Activated effector memory CD4-positive, alpha-beta T cell treated with Interleukin-2 at 50 U/mL for 16 hours (primary cell): ENCODE results near the gene SLC19A2.
"Not testable (repeated sequence)": the region's sequence is repeated elsewhere in the genome, so short reads cannot be mapped to it uniquely, and the experiment has no call there.

Source experiments
- DNase-seq: peaks from one replicate; pipeline ENCODE4 v3.0.0-alpha.2; 2020

Gene SLC19A2

DNA sequence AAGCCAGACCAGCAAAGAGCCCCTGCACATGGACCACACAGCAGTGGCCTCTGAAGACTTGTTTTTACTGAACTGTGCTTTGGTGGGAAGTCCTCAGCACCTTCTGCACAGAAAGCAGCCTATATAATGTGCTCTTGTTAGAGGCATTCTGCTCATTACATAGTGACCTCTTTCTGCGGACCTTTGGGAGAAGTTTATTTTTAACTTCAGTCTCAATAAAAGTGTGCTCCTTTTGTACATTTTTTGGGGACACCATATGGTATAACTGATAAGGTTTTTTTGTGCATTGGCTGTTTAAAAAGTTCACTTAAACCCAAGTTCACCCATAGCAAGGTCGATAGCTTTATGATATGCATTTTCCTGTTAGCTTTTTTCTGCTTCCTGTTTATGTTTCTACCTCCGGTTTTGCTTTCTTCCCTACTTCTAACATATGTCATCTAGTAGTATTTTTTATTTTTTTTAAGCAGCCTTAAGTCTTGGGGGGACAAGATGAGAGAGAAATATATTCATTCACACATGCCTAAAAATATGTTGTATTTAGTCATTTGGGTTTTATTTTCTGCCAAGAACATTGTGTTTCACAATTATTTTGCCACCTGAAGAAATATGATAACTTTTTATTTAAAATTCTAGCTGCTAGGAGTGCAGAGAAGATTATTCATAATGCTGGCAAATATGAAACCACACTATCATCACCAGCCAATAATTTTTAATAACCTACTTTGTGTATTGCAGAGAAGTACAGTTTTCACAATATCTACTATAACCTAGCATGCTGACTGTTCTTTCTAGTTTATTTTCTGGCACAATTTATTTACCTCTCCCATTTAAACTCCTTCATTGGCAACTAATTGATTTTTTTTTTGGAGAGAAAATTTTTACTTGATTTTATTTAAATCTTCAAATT is 22.9 kb upstream of the SLC19A2 start:
- no peak for DNase-seq

DNA sequence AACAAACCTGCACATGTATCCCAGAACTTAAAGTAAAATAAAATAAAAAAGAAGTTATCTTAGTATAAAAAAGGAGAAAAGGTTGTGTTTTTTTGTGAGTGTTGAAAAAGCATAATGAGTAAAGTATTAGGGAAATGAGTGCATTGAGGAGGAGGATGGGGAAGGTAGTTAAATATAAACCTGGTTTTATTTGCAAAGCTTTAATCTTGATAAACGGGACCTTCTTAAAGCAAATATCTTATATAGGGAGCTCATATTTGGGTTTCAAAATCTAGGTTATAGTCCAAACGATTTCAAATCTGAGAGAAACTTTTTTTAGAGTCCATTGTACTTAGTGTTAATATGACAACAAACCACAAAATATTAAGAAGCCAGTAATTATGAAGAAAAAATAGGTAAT is 21.7 kb upstream of the SLC19A2 start:
- no peak for DNase-seq

DNA sequence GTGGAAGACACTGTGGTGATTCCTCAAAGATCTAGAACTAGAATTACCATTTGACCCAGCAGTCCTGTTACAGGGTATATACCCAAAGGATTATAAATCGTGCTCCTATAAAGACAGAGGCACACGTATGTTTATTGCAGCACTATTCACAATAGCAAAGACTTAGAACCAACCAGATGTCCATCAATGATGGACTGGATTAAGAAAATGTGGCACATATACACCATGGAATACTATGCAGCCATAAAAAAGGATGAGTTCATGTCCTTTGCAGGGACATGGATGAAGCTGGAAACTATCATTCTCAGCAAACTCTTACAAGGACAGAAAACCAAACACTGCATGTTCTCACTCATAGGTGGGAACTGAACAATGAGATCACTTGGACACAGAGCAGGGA is 17.9 kb upstream of the SLC19A2 start:
- not testable (repeated sequence) for DNase-seq

DNA sequence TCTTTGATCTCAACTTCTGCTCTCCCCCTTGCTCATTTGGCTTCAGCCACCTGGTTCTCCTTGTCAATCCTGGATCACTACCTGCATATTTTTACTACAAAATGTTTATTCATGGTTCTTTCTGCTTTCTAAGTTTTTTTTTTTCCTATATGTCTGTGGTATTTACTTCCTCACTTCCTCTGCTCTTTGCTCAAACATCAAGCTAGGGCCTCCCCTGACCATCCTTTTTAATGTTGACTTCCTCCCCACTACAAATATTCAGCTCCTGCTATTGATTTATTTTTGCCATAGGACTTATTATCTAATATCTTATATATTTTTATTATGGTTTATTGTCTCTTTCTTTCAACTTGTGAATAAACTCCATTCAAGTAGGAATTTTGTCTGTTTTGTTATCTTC is 14.1 kb upstream of the SLC19A2 start:
- DNase-seq = no peak

DNA sequence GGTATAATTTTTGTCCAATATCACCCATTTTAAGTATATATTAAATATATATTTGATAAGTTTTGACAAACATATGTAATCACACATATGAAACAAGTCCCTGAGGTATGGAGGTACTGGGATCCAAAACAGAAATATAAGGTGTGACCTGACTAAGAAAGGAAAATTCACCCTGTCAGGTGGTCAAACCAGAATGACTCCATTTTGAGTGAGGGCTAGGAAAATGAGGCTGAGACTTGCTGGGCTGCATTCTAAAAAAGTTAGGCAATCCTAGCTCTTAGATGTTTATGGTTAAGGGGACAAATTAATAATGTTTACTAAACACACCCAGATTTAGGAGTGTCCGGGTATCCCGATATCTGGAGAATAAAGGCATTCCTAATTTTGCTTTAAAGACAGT is 11.6 kb upstream of the SLC19A2 start:
- DNase-seq = no peak

DNA sequence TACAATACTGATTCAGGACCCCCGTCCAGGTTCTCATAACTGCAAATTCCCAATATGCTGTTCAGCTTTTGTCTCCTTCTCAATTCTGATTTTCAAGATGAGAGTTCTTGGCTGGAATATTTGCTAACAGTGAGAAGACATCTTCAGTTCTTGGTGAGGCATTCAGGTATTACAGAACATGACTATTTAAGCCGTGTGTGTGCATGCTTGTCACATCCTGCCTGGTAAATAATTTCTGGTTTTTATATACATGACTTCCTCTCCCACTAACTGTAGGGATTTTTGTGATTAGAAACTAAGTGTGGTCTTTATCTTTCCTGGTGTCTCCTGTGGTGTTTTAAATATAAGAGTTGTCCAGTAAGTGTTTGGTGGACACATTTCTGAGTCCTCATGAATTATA is 10.2 kb upstream of the SLC19A2 start:
- DNase-seq = no peak

DNA sequence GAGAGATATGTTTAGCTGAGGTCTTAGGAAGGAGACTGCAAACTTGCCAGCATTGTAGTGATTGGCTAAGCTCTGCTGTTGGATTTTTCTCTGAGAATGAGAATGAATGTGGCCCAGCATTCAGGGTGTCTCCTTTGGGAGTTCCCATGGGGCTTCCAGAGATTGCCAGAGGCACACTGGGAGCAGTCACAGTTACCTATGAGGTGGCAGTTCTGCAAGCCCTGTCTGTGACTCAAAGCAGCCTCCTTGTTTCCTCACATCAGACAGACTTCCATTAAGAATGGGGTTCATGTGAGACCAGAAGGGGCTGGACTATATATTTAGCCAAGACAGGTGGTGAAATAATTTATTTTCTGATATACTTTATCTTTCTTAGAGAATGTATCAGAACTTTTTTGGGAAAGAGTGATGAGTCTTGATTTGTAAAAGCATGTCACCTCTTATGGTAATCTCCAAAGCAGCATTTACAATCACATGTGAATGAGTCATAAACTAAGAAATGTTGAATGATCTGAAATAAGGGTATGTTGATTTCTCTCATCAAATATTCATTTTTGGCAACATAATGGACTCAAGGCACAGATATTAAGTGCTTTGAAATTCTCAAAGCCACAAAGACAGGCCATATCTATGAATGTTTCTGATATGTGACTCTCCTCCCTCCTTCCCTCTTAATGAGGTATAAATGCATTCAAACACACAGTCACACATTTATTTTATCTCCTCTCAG is 9.5 kb upstream of the SLC19A2 start:
- DNase-seq = no peak

DNA sequence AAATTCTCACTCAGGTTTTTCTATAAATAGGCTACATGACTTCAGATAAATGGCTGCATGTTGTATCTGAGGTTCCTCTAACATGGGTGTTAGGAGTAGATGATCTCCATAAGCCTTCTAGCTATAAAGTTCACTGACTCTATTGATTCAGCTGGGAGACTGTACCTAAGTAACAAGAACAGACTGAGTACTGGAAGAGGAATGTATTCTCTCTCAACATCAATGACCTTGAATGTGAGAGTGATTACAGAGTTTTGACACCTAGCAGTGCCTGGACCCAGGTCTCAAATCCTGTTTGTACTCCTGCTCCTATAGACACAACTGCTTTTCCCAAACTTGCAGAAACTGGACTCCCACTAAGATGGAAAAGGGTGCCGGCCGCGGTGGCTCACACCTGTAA is 8.6 kb upstream of the SLC19A2 start:
- DNase-seq = no peak

DNA sequence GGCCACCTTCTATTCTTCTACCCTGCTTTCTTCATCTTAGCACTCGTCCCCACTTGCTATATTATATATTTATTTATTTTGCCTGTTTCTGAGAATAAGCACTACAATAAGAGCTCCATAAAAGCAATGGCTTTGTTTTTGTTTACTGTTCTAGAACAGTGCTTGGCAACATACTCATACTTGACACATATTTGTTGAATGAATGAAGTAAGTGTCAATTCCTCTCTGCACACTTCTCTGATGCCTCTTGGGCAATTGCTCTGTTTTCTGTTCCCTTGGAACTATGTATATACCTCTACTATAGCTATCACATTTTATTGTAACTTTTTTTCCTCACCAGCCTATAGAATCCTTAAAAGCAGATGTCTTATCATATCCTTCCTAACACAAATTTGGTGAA is 7.5 kb upstream of the SLC19A2 start:
- DNase-seq = no peak

DNA sequence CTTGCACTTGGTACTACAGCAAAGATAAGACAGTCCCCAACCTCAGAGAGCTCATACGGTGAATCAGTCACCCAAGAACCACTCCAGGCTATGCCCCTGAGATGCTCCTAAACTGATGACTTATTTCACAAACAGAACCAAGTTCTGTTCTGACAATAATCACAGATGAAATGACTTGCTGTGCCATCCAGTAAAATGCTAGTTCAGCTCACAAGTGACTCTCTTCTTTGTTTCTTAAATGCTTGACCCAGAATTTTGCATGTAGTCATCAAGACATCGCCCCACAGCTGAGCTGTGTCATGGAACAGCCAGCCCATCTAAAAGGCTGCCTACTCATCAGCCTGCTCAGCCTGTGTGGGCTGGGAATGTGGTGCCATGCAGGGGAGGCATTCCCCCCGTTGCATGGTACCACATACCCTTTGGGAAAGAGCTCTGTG is 6.1 kb upstream of the SLC19A2 start:
- DNase-seq = no peak

DNA sequence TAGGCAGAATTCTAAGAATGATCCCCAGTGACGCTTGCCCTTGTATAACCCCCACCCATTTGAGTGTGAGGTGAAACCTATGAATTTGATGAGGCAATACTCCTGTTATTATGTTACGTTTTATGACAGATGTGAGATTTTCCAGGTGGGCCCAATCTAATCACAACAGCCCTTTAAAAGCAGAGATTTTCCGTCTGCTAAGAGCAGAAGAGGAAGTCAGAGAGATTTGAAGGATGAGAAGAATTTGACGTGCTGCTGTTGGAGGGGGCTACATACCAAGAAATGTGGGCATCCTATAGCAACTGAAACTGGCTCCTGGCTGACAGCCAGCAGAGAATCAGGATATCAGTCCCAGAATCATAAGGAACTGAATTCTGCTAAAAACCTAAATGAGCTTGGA is 2.4 kb upstream of the SLC19A2 start:
- no peak for DNase-seq

DNA sequence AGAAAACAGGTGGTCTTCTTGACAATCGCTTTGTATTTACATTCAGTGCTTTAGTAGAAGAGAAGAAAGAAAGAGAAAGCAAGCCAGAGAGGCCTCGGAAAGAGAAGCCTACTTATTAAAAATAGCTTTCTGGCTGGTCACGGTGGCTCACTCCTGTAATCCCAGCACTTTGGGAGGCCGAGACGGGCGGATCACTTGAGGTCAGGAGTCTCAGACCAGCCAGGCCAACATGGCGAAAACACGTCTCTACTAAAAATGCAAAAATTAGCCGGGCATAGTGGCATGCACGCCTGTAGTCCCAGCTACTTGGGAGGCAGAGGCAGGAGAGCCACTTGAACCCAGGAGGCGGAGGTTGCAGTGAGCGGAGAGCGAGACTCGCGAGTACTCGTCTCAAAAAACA is 1.8 kb upstream of the SLC19A2 start:
- DNase-seq = no peak

DNA sequence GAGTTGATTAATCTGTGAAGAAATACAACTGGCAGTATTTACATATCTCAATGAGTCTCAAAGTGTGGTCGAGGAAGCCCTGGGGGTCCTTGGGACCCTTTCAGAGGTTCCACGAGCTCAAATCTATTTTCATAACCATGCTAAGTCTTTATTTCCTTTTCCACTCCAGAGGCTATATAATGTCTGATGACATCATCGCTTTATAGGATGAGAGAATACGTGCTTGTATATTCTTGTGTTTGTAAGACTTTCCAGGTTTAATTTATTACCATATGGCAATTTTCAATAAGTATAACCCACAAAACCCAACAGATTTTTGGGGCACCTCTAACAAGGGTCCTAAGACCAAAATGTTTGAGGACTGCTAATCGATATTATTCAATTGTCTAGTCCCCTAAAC is 1.4 kb upstream of the SLC19A2 start:
- DNase-seq = no peak

DNA sequence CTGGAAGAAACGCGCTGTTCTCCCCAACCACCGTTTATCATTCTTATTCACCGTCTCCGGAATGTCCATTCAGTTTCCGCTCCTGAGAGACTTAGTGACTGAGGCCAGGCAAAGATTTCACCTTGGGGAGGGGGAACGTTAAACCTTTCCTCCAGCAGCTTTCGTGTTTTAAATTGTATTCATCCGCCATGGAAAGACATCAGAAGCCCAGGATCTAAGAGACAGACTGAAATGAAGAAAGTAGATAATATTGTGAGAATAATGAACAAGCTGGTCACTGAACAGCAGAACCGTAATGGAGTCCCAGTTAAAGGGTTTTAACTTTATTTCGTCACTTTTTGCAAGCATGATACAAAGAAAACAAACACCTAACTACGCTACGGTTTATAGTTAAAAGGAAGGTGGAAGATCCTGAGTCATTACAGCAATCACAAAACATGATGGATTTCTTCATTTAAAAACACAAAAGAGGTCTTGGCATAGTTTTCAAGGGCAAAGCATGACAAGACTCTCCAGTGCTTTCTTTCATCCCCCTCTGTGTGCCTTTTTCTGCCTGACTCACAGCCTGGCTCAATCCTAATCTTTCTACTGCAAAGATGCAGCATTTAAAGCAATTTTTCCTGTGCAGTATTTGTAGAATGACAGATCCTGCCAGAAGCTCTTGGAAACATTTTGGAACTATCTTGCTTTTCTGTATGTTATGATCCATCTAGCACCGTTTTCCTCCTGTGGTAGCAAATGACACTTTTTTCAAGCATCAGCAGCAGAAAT is 722 bp upstream of the SLC19A2 start:
- DNase-seq = no peak

DNA sequence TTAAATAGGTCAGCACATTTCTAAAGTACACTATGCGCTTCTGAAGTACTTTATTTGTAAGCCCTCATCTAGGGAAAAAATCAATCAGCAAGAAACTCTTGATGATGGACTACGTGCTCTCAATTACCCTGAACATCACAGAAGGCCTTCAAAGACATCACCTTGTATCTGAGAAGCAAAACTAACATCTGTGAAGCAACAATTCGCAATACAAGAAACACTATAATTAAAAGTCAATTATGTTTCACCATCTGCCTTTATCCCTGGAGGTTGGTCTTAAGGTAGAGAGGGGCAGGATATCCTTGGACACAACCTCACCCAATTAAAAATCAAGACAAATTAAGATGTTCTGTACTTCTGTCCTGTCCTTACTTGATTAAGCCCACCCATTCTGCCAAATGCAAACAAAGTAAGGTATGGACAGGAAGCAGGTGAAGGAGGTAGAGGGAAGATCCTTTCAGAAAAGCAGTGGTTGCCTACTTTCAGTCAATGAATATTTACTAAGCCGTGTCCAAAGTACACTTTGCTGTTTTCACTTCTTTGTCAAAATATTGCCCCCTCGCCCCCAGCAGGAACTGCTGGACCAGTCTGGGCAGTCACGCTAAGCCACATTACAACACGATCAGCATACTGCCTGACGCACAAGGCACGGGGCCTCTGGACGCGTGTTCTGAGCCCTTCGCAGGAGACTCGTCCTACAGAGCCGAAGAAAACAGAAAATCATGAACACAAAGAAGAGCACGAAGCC is 887 bp downstream of the SLC19A2 start:
- DNase-seq = no peak

DNA sequence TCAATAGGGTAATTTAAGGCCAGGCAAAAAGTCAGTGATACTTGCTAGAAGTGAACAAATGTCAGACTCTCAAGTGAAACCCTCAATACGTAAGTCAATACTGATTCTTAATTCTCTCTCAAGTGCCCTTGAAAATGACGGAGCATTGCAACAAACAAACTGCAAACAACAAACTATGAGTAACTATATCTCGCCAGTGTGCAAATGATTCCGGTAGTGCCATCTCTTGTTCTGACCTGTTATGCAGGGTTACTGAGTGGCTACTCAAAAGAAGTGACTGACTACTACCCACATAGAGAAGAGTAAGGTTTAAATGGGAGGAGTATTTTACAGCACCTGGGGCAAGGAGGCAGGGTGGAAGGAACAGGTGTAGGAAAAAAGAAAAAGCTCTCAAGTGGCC is 1.6 kb downstream of the SLC19A2 start:
- DNase-seq = no peak

DNA sequence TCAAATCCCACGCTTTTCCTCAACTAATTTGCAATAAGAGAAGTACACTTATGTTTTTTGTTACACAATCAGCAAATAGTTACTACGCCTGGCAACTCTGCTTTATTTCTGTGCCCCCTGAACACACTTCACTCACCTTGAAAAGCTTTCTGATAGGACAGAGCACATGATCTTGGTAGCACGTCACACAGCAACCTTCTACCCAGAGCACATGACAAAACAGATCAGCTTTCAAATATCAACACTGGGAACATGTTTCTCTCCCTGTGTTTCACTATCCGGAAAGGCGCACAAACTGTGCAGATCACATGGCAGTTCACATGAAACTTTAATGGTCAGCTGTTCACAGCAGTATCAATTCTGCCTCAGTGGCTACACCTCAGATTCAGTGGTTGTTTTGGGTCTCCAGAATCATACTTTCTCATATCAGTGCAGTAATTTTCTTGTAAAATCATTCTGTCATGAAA is 2.2 kb downstream of the SLC19A2 start:
- no peak for DNase-seq

DNA sequence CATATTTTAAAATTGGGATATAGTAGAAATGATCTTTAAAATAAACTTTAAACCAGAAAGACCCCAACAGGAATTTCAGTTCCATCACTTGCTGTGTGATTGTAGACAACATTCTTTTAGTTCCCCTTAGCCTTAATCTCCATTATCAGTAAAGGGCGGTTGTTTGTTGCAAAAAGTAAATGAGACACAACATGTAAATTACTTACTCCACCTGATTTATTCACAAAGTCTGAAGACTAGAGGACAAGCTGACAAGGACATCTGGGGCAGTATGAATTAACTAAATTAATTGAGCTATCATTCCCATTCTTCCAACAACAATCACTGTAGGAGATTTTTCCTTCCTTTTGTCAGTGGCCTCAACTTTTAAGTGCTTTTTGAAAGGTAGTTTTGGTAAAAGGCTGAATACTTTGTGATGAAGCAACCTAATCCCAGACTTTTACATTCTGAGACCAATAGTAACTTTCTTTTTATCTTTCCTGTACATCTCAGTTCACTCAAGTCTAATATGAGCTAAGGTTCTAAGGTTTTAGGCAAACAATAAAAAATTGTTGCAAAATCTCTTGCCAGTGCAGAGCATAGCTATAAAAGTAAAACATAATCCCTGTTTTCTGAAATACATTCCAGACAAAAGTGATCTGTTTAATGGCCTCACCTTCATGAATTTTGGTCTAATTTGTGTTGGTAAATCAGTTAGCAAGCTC is 6.2 kb downstream of the SLC19A2 start:
- DNase-seq = no peak

DNA sequence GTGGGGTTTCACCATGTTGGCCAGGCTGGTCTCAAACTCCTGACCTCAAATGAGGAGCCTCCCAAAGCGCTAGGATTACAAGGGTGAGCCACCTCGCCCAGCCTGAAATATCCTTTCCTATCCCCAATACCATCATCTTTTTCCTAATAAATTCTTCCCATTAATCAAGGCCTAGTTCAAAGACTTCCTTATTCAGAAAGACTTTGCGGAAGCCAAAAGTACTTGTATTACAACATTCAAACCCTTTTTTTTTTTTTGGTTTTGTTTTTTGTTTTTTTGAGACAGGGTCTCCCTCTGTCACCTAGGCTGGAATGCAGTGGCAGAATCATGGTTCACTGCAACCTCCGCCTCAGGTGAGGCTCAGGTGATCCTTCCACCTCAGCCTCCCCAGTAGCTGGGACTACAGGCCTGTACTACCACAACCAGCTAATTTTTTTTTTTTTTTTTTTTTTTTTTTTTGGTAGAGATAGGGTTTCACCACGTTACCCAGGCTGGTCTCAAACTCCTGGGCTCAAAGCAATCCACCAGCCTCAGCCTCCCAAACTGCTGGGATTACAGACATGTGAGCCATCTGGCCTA is 7.6 kb downstream of the SLC19A2 start:
- no peak for DNase-seq

DNA sequence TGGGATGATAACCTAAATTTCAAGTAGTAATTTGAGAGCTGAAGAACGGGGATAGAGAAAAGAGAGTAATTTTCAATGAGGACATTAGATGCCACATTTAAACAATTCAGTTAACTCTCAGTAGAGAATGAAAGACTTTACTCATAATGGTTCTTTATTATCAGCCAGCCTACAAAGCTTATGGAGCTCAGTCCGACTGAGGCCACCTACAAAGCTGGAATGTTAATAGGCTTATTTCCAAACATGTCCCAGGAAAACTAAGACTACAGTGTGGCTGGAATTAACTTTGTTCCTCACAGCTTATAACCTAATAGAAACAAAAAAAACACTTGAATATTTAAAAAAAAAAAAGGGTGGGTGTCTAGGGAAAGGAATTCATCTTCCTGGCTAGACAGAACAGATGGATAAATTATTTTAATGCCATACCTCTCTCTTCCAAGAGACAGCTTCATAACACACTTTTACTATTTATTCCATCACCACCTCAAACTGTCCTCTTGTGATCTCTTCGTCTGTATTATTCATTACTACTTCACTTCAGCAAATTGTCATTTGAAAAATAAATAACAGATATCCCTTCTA is 9.8 kb downstream of the SLC19A2 start:
- no peak for DNase-seq

DNA sequence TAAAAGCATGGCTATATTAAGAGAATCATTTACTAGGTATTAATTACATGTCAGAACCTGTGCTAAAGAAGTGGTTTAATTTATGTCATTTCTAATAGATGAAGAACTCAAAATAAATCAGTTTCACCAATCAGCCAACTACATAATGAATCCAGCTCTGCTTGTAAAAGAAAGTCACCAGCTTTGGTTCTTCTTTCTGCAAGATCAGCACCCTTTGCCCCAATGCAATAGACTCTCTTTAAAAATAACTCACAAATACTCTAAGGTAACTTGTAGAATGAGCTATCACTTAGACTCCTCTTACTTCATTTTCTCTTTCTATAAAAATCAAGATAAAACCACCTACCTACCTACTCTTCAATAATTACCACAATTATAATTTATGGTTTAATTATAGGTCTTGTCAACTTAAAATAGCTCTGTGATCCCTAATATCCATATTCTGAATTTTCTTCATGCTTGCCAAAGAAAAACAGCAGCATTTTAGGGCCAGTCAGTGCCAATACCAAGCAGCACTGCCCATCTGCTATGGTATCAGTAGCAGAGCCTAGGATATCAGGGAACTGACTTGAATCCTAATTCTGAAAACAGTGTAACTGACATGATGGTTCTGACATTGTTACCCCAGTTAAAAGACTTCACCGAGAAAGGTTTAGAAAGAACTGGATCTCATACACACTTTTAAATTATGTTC is 11.3 kb downstream of the SLC19A2 start:
- no peak for DNase-seq
